Lung (tissue), 5 donors: ENCODE measurements around the gene NOP10. TPM values are rescaled to one million over a fixed set of nuclear protein-coding genes. Genes with fewer than 3 reads are reported as not detected.

ENCODE experiments used
- polyA plus RNA-seq, 2 donors: library from polyadenylated mRNA; stranded (reverse); fragments of 200-250 nt; gene quantifications; one replicate each; pipeline ENCODE4 v1.2.1, GENCODE V29; 2013
- small RNA-seq: library from RNA; depleted of rRNA; stranded (forward); fragments of <200 nt; gene quantifications from one replicate; pipeline ENCODE3, GENCODE V24; 2014; ENCODE audit warnings: low replicate concordance
- total RNA-seq, 2 donors: library from RNA; depleted of rRNA in 1 of 2; stranded (reverse); fragments of >200 nt in 1 of 2; gene quantifications; one replicate each; pipeline ENCODE4 v1.2.1, GENCODE V29; 2014 to 2021
- donor health status: Bipolar disorder and iron deficiency.
- donor health status: healthy.
- donor health status: DM: yes; HTN: yes; CAD: no.

The NOP10 gene
- total and polyA plus RNA-seq, 4 donors = 103 to 509 (median 233) TPM

Small RNA genes lying within 50 kb of the gene (small RNA-seq; reads per million reads assigned to genes)
- not detected for gene MIR1233-1
- gene RF00019 = not detected

Other genes with a start within 250 kb of the NOP10 start
- gene EMC7, start 241.3 kb downstream of the NOP10 start, total RNA-seq = 10 to 100 TPM; 31.7 to 67.5 TPM
- gene EMC7, start 241.3 kb downstream of the NOP10 start, polyA plus RNA-seq = 100 to 1,000 TPM in 1 of 2 donors, 10 to 100 TPM in 1; 95.5 to 116 TPM
- 1 to 10 TPM; 1.5 to 1.8 TPM for gene PGBD4, start 241.1 kb downstream of the NOP10 start, total RNA-seq
- under 1 TPM; 0.63 to 0.89 TPM for gene PGBD4, start 241.1 kb downstream of the NOP10 start, polyA plus RNA-seq
- 100 to 1,000 TPM in 1 of 2 donors, 10 to 100 TPM in 1; 40.3 to 112 TPM for gene KATNBL1, start 133.0 kb downstream of the NOP10 start, total RNA-seq
- gene KATNBL1, start 133.0 kb downstream of the NOP10 start, polyA plus RNA-seq = 10 to 100 TPM; 25.7 to 33.6 TPM
- gene EMC4, start 118.1 kb downstream of the NOP10 start, total RNA-seq = 100 to 1,000 TPM; 105 to 117 TPM
- 100 to 1,000 TPM; 123 to 183 TPM for gene EMC4, start 118.1 kb downstream of the NOP10 start, polyA plus RNA-seq
- 10 to 100 TPM; 32.5 to 58.4 TPM for gene SLC12A6, start 5.4 kb downstream of the NOP10 start, total RNA-seq
- 10 to 100 TPM in 1 of 2 donors, 1 to 10 TPM in 1; 7.6 to 22.9 TPM for gene SLC12A6, start 5.4 kb downstream of the NOP10 start, polyA plus RNA-seq
- not detected for gene NUTM1, start 179 bp upstream of the NOP10 start, total RNA-seq
- under 1 TPM in 1 of 2 donors, not detected in 1; 0.02 TPM for gene NUTM1, start 179 bp upstream of the NOP10 start, polyA plus RNA-seq
- 10 to 100 TPM; 12.7 to 30.3 TPM for gene LPCAT4, start 24.1 kb upstream of the NOP10 start, total RNA-seq
- gene LPCAT4, start 24.1 kb upstream of the NOP10 start, polyA plus RNA-seq = 10 to 100 TPM; 14.3 to 26.1 TPM
- gene GOLGA8A, start 94.7 kb upstream of the NOP10 start, total RNA-seq = 10 to 100 TPM; 22.1 to 73.1 TPM
- gene GOLGA8A, start 94.7 kb upstream of the NOP10 start, polyA plus RNA-seq = 10 to 100 TPM in 1 of 2 donors, 1 to 10 TPM in 1; 7.8 to 87.2 TPM
- 10 to 100 TPM; 64.1 to 69.9 TPM for gene GOLGA8B, start 240.5 kb upstream of the NOP10 start, total RNA-seq
- gene GOLGA8B, start 240.5 kb upstream of the NOP10 start, polyA plus RNA-seq = 10 to 100 TPM in 1 of 2 donors, 1 to 10 TPM in 1; 5.9 to 92.3 TPM